Lower lobe of right lung (tissue), 2 donors: ENCODE results near the gene ACYP1. TPM values are rescaled to one million over a fixed set of nuclear protein-coding genes. Genes with fewer than 3 reads are reported as not detected.

Experiments used
- ATAC-seq, 2 donors: fragments of 200-7000 bp; cut with Tn5 transposase; one replicate each; pipeline ENCODE4 v1.9.1; 2020 to 2022; ENCODE audit warnings: mild to moderate bottlenecking in 2 of 2, moderate library complexity in 2 of 2
- DNase-seq: peaks from one replicate; pipeline ENCODE4 v3.0.0-alpha.2; 2020
- H3K27ac ChIP-seq: fragments of 200-600 bp; one replicate; pipeline ENCODE4 v1.8.0; 2022
- H3K27me3 ChIP-seq: fragments of 200-600 bp; one replicate; pipeline ENCODE4 v1.8.0; 2022; ENCODE audit warnings: low read depth
- H3K36me3 ChIP-seq: fragments of 200-600 bp; one replicate; pipeline ENCODE4 v1.8.0; 2022; ENCODE audit warnings: mild to moderate bottlenecking
- H3K4me1 ChIP-seq: fragments of 200-600 bp; one replicate; pipeline ENCODE4 v1.8.0; 2022
- H3K4me3 ChIP-seq: fragments of 200-600 bp; one replicate; pipeline ENCODE4 v1.8.0; 2022; ENCODE audit warnings: mild to moderate bottlenecking
- H3K9me3 ChIP-seq: fragments of 200-600 bp; one replicate; pipeline ENCODE4 v1.8.0; 2022
- intact Hi-C: fragments of 100-400 bp; cut with DNase I; formaldehyde crosslinking; loops from one replicate; pipeline ENCODE4 v1.11.0; 2022
- total RNA-seq: library from RNA; stranded (reverse); fragmentation: NEBNext Ultra II Directional; extraction: Animal tissue kit (Norgen Biotek cat#: 25700); gene quantifications from one replicate; pipeline ENCODE4 v1.2.1, GENCODE V29; 2021
- TF ChIP-seq, protein P1 (sequence below): fragments of 200-600 bp; IDR thresholded peaks from one replicate; pipeline ENCODE4 v1.8.0; 2022; ENCODE audit warnings: antibody characterized with exemption, mild to moderate bottlenecking
- donor health status: DM: no; HTN: yes; CAD: no; lungs with severe emphysema.

Gene ACYP1
- total RNA-seq, 1 donor from 2014 or later: 19.7 TPM

DNA sequence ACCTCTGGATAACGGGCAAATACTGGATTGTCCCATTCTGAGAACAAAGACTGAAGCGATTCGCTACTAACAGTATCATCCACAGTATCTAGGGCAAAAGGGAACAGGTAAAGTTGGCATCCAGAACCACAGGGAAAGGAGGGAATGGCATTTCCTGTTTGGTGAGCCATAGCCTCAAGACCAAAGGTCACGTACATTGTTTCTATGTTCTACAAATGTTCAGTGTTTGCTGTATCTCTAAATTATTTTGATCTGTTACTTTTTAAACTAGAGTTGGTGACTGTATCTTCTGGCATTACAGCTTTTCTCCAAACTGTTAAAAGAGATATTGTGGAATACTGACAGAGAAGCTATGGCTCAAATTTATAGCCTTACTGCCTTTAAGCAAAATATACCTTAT lies 22.2 kb downstream of the ACYP1 start:
- Histone ChIP-seq H3K36me3 (peaks cover 46% of the 10 kb centered on the region), H3K9me3 (no peaks in the 10 kb centered on the region), H3K4me3 (no peak overlapping the region), H3K27me3 (no peaks in the 10 kb centered on the region), H3K4me1 (peaks cover 39% of the 10 kb centered on the region), H3K27ac (no peak overlapping the region)
- intact Hi-C loops: no loop called here
- ATAC-seq: no peak
- TF ChIP-seq, protein P1, sequence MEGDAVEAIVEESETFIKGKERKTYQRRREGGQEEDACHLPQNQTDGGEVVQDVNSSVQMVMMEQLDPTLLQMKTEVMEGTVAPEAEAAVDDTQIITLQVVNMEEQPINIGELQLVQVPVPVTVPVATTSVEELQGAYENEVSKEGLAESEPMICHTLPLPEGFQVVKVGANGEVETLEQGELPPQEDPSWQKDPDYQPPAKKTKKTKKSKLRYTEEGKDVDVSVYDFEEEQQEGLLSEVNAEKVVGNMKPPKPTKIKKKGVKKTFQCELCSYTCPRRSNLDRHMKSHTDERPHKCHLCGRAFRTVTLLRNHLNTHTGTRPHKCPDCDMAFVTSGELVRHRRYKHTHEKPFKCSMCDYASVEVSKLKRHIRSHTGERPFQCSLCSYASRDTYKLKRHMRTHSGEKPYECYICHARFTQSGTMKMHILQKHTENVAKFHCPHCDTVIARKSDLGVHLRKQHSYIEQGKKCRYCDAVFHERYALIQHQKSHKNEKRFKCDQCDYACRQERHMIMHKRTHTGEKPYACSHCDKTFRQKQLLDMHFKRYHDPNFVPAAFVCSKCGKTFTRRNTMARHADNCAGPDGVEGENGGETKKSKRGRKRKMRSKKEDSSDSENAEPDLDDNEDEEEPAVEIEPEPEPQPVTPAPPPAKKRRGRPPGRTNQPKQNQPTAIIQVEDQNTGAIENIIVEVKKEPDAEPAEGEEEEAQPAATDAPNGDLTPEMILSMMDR: no peak
- DNase-seq: no peak

DNA sequence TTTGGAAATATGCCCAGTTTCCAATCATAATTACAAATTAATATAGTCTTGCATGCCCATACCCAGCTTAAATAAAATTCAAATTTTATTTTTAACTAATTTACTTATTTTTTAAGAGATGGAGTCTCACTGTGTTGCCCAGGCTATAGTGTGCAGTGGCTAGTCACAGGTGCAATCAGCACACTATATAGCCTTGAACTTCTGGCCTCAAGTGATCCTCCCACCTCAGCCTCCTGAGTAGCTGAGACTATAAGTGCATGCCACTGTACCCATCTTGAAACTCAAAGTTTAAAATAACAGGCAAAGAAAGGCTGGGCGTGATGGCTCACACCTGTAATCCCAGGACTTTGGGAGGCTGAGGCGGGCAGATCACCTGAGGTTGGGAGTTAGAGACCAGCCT lies 22.9 kb downstream of the ACYP1 start:
- no peak overlapping the region for H3K4me3 ChIP-seq
- H3K36me3 ChIP-seq: peaks cover 52% of the 10 kb centered on the region
- no peaks in the 10 kb centered on the region for H3K9me3 ChIP-seq
- DNase-seq: no peak
- no peak for ATAC-seq
- H3K27me3 ChIP-seq: no peaks in the 10 kb centered on the region
- TF ChIP-seq, protein P1: no peak
- no peak overlapping the region for H3K27ac ChIP-seq
- peaks cover 38% of the 10 kb centered on the region for H3K4me1 ChIP-seq
- intact Hi-C loops: no loop called here

DNA sequence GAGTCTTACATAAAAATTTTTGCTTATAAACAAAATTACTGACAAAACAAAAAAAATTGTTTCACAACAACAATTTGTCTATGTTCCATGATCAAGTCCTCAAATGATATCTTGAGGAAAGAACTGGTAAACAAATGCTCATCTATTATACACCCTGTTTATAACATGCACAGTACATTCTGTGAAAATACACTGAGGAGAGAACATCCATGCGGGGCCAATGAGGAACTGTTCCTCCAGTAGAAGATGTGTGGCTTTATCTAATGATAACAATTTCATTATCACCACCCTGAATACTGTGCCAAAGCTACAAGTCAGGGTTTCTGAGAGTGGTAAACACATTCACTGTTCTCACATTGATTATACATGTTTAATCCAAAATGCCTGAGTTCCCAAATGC lies 23.3 kb downstream of the ACYP1 start:
- Histone ChIP-seq H3K27ac (no peak overlapping the region), H3K36me3 (peaks cover 55% of the 10 kb centered on the region), H3K27me3 (no peaks in the 10 kb centered on the region), H3K4me3 (no peak overlapping the region), H3K4me1 (peaks cover 33% of the 10 kb centered on the region), H3K9me3 (no peaks in the 10 kb centered on the region)
- TF ChIP-seq, protein P1: no peak
- DNase-seq (no peak), ATAC-seq (no peak)
- intact Hi-C loops: no loop called here

DNA sequence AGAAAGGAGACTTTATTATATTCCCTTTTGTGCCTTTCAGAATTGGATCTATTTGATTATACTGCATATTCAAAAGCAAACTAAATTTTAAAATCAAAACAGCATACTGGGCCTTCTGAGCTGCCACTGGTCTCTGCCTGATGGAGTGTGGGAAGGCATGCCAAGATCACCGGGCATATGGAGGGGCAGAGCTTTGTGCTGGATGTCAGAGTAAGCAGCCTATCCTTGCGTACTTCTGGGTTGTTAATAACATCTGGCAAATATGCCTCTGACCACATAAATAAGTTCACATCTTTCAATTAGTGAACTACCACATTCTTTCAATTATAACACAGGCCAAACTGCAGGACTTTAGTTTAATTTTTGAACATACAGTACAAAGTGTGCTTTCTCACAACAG lies 30.9 kb downstream of the ACYP1 start:
- DNase-seq (no peak), ATAC-seq (no peak)
- TF ChIP-seq, protein P1: no peak
- Histone ChIP-seq H3K4me3 (no peak overlapping the region), H3K27ac (no peak overlapping the region), H3K27me3 (no peaks in the 10 kb centered on the region), H3K9me3 (no peaks in the 10 kb centered on the region), H3K36me3 (peaks cover 76% of the 10 kb centered on the region), H3K4me1 (no peaks in the 10 kb centered on the region)
- intact Hi-C loops: no loop called here

DNA sequence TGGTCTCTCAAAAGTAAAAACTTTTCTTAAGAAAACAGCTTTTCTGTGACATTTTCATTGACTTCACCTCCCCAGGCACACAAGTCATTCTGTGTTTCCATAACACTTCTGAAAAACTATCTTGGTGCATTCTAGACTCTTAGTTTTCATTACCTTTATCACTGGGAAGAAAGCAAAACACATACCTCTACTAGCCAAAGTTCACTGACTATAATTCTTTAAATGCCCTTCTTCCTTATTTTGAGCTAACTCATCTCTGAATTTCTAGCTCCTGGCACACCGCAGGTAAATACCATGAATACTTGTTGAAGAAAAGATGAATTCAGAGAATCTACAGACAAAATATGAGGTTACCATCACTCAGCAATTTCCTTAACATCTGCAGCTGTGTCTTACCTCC lies 33.7 kb downstream of the ACYP1 start:
- Histone ChIP-seq H3K4me3 (no peak overlapping the region), H3K36me3 (peaks cover 68% of the 10 kb centered on the region), H3K4me1 (peaks cover 7% of the 10 kb centered on the region), H3K27me3 (no peaks in the 10 kb centered on the region), H3K9me3 (no peaks in the 10 kb centered on the region), H3K27ac (no peak overlapping the region)
- TF ChIP-seq, protein P1: no peak
- ATAC-seq (no peak), DNase-seq (no peak)
- intact Hi-C loops: no loop called here

DNA sequence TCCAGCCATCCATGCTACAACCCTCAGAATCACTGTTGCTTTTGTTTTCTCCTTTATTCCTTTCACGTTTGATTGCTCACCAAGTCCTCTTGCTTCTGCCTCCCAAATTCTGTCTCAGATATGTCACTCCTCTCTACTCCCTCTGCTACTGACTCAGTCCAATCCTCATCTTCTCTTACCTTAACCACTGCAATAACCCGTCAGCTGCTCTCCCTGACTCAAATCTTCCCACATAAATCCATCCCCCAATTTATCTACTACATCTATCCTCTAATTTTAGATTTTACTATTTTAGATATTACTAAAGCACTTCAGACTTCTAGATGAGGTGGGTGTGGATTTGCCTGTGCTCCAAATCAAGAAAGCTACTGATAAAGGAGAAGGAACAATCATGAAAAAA lies 37.9 kb downstream of the ACYP1 start:
- no peak for ATAC-seq
- TF ChIP-seq, protein P1: no peak
- no peaks in the 10 kb centered on the region for H3K27me3 ChIP-seq
- intact Hi-C loops: no loop called here
- peak overlapping the region; percentile 29 for H3K27ac ChIP-seq
- peaks cover 62% of the 10 kb centered on the region for H3K36me3 ChIP-seq
- no peak overlapping the region for H3K4me3 ChIP-seq
- H3K9me3 ChIP-seq: no peaks in the 10 kb centered on the region
- peaks cover 8% of the 10 kb centered on the region for H3K4me1 ChIP-seq
- no peak for DNase-seq
